HepG2 (cell line): ENCODE measurements around the gene NDUFB7. TPM values are rescaled to one million over a fixed set of nuclear protein-coding genes. Genes with fewer than 3 reads are reported as not detected.

Source experiments
- FOXA3 ChIP-seq: IDR thresholded peaks from 2 replicates; pipeline ENCODE4 v1.6.1; 2016; ENCODE audit warnings: missing genetic modification reagents, missing compliant biosample characterization
- HNRNPK ChIP-seq: fragments of 200-400 bp; formaldehyde crosslinking; IDR thresholded peaks from 2 replicates; pipeline ENCODE4 v1.6.1; 2018; ENCODE audit warnings: low read length, low read depth, moderate library complexity, mild to moderate bottlenecking; ENCODE audit not compliant: poor library complexity, severe bottlenecking
- ZNF207 ChIP-seq: fragments of 450-650 bp; IDR thresholded peaks from 2 replicates; pipeline ENCODE4 v1.6.1; 2016; ENCODE audit warnings: antibody characterized with exemption, borderline replicate concordance
- polyA plus RNA-seq, 8 experiments: library from polyadenylated mRNA; depleted of rRNA in 3 of 8; stranded (reverse) in 7 of 8; unstranded in 1 of 8; fragments of >200 nt; fragmentation: Illumina TruSeq in 4 of 8; extraction: Trizol in 4 of 8; gene quantifications; 2 replicates each; pipeline versions ENCODE4 v1.2.1 to v1.2.3, GENCODE V29; 2011 to 2016; ENCODE audit warnings: low read depth in 4 of 8, missing spikeins in 1 of 8, mixed read lengths in 1 of 8; ENCODE audit not compliant: insufficient read depth in 1 of 8
- total RNA-seq, 5 experiments: library from RNA; depleted of rRNA; stranded (reverse); fragments of >200 nt; fragmentation: Illumina TruSeq; extraction: Trizol; gene quantifications; 2 replicates each; pipeline ENCODE4 v1.2.3, GENCODE V29; 2016; ENCODE audit warnings: low read depth in 1 of 5
- TF ChIP-seq, protein P1 (sequence below): sonication (generic); formaldehyde crosslinking; IDR thresholded peaks from 2 replicates; pipeline ENCODE4 v1.4.0; 2020; ENCODE audit warnings: mild to moderate bottlenecking, missing genetic modification reagents, borderline replicate concordance
- TF ChIP-seq, protein P2 (sequence below): sonication (generic); formaldehyde crosslinking; IDR thresholded peaks from 2 replicates; pipeline ENCODE4 v1.4.0; 2020; ENCODE audit warnings: missing genetic modification reagents
- TF ChIP-seq, protein P3 (sequence below): sonication (generic); formaldehyde crosslinking; IDR thresholded peaks from 2 replicates; pipeline ENCODE4 v1.5.1; 2020; ENCODE audit warnings: mild to moderate bottlenecking, missing genetic modification reagents
- TF ChIP-seq, protein P4 (sequence below): sonication (generic); formaldehyde crosslinking; IDR thresholded peaks from 2 replicates; pipeline ENCODE4 v1.4.0; 2020; ENCODE audit warnings: missing genetic modification reagents
- TF ChIP-seq, protein P5 (sequence below): sonication (generic); formaldehyde crosslinking; IDR thresholded peaks from 2 replicates; pipeline ENCODE4 v1.4.0; 2020; ENCODE audit warnings: missing genetic modification reagents

NDUFB7 gene
- total and polyA plus RNA-seq, 2 of the 13 experiments (the other 11 are each of a cell fraction or from before 2014, with no cell fraction given): 156 to 198 TPM

DNA sequence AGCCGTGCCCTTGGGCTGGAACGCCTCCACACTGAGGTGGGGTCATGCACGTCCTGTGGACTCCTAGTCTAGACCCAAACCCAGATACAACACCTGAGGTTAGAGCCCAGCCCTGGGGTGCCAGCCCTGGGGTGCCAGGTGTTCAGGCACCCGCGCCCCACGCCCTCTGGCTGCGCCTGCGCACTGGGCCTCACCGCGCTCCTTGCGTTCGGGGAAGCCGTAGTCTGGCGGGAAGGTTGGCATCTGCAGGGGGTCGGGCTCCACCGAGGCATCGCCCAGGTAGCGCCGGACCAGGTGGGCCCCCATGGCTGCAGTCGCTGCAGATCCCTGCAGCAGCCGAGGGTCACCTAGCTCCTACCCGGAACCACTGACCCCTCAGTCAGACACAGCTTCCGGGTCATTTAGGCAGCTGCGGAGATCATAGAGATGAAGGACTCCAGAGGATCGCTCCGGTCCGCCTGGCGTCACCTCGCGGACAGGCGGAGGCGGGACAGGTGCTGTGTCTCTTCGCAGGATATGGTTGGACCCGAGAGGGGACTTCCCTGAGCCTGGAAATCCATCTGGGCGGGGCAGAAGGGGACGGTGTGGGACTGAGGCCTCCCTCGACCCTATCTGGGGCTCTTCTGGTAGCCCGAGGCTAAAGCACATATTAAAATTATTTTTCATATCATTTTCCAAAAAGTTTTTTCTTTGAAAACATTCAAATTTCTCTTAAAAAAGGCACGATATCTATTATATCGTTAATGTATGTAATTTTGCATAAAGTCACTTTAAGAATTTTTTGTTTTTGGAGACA is at the start of gene NDUFB7 (continued):
- TF ChIP-seq, protein P1, sequence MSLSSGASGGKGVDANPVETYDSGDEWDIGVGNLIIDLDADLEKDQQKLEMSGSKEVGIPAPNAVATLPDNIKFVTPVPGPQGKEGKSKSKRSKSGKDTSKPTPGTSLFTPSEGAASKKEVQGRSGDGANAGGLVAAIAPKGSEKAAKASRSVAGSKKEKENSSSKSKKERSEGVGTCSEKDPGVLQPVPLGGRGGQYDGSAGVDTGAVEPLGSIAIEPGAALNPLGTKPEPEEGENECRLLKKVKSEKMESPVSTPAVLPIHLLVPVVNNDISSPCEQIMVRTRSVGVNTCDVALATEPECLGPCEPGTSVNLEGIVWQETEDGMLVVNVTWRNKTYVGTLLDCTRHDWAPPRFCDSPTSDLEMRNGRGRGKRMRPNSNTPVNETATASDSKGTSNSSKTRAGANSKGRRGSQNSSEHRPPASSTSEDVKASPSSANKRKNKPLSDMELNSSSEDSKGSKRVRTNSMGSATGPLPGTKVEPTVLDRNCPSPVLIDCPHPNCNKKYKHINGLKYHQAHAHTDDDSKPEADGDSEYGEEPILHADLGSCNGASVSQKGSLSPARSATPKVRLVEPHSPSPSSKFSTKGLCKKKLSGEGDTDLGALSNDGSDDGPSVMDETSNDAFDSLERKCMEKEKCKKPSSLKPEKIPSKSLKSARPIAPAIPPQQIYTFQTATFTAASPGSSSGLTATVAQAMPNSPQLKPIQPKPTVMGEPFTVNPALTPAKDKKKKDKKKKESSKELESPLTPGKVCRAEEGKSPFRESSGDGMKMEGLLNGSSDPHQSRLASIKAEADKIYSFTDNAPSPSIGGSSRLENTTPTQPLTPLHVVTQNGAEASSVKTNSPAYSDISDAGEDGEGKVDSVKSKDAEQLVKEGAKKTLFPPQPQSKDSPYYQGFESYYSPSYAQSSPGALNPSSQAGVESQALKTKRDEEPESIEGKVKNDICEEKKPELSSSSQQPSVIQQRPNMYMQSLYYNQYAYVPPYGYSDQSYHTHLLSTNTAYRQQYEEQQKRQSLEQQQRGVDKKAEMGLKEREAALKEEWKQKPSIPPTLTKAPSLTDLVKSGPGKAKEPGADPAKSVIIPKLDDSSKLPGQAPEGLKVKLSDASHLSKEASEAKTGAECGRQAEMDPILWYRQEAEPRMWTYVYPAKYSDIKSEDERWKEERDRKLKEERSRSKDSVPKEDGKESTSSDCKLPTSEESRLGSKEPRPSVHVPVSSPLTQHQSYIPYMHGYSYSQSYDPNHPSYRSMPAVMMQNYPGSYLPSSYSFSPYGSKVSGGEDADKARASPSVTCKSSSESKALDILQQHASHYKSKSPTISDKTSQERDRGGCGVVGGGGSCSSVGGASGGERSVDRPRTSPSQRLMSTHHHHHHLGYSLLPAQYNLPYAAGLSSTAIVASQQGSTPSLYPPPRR (CRISPR knock-in tag): peak; percentile 71; the same call in 1 of the 2 replicates
- TF ChIP-seq, protein P2, sequence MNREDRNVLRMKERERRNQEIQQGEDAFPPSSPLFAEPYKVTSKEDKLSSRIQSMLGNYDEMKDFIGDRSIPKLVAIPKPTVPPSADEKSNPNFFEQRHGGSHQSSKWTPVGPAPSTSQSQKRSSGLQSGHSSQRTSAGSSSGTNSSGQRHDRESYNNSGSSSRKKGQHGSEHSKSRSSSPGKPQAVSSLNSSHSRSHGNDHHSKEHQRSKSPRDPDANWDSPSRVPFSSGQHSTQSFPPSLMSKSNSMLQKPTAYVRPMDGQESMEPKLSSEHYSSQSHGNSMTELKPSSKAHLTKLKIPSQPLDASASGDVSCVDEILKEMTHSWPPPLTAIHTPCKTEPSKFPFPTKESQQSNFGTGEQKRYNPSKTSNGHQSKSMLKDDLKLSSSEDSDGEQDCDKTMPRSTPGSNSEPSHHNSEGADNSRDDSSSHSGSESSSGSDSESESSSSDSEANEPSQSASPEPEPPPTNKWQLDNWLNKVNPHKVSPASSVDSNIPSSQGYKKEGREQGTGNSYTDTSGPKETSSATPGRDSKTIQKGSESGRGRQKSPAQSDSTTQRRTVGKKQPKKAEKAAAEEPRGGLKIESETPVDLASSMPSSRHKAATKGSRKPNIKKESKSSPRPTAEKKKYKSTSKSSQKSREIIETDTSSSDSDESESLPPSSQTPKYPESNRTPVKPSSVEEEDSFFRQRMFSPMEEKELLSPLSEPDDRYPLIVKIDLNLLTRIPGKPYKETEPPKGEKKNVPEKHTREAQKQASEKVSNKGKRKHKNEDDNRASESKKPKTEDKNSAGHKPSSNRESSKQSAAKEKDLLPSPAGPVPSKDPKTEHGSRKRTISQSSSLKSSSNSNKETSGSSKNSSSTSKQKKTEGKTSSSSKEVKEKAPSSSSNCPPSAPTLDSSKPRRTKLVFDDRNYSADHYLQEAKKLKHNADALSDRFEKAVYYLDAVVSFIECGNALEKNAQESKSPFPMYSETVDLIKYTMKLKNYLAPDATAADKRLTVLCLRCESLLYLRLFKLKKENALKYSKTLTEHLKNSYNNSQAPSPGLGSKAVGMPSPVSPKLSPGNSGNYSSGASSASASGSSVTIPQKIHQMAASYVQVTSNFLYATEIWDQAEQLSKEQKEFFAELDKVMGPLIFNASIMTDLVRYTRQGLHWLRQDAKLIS: no peak
- no peak for TF ChIP-seq HNRNPK
- TF ChIP-seq, protein P3, sequence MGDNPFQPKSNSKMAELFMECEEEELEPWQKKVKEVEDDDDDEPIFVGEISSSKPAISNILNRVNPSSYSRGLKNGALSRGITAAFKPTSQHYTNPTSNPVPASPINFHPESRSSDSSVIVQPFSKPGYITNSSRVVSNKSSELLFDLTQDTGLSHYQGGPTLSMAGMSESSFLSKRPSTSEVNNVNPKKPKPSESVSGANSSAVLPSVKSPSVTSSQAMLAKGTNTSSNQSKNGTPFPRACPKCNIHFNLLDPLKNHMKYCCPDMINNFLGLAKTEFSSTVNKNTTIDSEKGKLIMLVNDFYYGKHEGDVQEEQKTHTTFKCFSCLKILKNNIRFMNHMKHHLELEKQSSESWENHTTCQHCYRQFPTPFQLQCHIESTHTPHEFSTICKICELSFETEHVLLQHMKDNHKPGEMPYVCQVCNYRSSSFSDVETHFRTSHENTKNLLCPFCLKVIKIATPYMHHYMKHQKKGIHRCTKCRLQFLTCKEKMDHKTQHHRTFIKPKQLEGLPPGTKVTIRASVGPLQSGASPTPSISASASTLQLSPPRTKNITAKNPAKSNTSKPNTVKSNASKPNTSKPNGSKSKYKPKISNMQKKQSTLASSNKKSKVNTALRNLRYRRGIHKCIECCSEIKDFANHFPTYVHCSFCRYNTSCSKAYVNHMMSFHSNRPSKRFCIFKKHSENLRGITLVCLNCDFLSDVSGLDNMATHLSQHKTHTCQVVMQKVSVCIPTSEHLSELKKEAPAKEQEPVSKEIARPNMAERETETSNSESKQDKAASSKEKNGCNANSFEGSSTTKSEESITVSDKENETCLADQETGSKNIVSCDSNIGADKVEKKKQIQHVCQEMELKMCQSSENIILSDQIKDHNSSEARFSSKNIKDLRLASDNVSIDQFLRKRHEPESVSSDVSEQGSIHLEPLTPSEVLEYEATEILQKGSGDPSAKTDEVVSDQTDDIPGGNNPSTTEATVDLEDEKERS (CRISPR knock-in tag): peak; percentile 53; the same call in 1 of the 2 replicates
- TF ChIP-seq, protein P4, sequence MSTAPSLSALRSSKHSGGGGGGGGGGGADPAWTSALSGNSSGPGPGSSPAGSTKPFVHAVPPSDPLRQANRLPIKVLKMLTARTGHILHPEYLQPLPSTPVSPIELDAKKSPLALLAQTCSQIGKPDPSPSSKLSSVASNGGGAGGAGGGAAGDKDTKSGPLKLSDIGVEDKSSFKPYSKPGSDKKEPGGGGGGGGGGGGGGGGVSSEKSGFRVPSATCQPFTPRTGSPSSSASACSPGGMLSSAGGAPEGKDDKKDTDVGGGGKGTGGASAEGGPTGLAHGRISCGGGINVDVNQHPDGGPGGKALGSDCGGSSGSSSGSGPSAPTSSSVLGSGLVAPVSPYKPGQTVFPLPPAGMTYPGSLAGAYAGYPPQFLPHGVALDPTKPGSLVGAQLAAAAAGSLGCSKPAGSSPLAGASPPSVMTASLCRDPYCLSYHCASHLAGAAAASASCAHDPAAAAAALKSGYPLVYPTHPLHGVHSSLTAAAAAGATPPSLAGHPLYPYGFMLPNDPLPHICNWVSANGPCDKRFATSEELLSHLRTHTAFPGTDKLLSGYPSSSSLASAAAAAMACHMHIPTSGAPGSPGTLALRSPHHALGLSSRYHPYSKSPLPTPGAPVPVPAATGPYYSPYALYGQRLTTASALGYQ (CRISPR knock-in tag): 0 out of 2 replicates have a peak, but pooled peaks have one; percentile 59
- TF ChIP-seq, protein P5, sequence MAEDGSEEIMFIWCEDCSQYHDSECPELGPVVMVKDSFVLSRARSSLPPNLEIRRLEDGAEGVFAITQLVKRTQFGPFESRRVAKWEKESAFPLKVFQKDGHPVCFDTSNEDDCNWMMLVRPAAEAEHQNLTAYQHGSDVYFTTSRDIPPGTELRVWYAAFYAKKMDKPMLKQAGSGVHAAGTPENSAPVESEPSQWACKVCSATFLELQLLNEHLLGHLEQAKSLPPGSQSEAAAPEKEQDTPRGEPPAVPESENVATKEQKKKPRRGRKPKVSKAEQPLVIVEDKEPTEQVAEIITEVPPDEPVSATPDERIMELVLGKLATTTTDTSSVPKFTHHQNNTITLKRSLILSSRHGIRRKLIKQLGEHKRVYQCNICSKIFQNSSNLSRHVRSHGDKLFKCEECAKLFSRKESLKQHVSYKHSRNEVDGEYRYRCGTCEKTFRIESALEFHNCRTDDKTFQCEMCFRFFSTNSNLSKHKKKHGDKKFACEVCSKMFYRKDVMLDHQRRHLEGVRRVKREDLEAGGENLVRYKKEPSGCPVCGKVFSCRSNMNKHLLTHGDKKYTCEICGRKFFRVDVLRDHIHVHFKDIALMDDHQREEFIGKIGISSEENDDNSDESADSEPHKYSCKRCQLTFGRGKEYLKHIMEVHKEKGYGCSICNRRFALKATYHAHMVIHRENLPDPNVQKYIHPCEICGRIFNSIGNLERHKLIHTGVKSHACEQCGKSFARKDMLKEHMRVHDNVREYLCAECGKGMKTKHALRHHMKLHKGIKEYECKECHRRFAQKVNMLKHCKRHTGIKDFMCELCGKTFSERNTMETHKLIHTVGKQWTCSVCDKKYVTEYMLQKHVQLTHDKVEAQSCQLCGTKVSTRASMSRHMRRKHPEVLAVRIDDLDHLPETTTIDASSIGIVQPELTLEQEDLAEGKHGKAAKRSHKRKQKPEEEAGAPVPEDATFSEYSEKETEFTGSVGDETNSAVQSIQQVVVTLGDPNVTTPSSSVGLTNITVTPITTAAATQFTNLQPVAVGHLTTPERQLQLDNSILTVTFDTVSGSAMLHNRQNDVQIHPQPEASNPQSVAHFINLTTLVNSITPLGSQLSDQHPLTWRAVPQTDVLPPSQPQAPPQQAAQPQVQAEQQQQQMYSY (CRISPR knock-in tag): no peak
- peak; percentile 71 for TF ChIP-seq FOXA3 (CRISPR knock-in tag)
- TF ChIP-seq ZNF207: no peak
